ENCODE data around the gene PSMD14.

PSMD14 gene

GRCh38 chr2:161421686-161422085, 113.5 kb downstream of the PSMD14 start:
- DNase-seq = no peak

GRCh38 chr2:161422816-161423403, 114.7 kb downstream of the PSMD14 start:
- no peak for DNase-seq

GRCh38 chr2:161423421-161424393, 115.5 kb downstream of the PSMD14 start:
- no peak for DNase-seq

GRCh38 chr2:161424394-161424769, 116.2 kb downstream of the PSMD14 start:
- no peak for DNase-seq

DNA sequence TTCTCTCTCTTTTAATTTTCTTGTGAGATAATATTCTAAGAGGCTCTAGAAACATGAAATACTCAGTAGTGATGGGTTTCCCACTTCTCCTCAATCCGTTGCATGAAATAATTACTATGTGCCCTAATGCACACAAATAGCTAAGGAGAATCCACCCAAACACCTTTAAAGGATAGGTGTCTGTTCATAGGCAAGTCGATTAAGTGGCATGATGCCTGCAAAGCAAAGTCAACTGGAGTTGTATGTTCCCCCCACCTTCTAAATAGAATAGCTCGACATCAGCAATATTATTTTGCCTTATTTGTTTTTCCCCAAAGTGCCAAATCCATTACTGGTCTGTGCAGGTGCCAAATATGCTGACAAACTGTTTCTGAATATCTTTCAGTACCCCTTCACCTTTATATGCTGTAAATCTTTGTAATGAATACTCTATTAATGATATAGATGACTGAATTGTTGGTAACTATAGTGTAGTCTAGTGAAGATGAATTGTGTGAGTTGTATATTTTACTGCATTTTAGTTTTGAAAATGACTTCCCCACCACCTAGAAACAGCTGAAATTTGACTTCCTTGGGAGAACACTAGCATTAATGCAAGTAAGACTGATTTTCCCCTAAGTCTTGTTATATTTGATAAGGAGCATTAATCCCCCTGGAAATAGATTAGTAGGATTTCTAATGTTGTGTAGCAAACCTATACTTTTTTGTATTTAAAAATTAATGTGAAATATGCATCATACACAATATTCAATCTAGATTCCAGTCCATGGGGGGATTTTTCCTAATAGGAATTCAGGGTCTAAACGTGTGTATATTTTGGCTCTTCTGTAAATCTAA, 116.9 kb downstream of the PSMD14 start:
- no peak for DNase-seq

DNA sequence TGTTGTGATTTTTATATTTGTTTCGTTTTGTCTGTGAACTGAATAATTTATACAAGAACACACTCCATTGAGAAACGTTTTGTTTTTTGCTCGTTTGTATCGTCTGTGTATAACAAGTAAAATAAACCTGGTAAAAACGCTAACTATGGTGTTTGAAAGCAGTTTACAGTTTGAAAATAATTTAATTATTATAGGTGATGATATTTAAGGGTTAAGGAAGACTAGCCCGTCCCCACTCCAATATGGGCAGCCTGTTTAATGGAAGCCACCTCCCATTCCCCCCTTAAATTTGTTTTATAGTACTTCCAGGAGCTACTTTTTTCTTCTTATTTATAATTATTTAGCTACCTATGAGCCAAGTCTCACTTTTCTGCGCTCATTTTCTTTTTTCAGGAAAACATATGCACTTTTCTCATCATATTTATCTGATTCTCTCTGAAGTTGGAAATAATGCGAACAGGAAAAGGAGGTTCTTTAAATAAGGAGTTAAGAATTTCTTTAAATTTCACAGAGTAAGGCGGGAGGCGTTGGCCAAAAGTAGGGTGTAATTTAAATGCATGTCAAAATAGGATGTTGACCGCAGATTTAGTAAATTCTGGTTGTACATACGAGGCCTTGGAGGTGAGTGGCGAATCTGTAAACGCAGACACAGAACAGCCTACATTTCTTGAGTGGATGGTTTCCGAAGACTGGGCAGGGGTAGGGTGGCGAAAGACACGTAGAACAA, 117.7 kb downstream of the PSMD14 start:
- no peak for DNase-seq

GRCh38 chr2:161426455-161426921, 118.3 kb downstream of the PSMD14 start:
- DNase-seq = no peak

GRCh38 chr2:161426922-161427663, 118.9 kb downstream of the PSMD14 start:
- DNase-seq = no peak

DNA sequence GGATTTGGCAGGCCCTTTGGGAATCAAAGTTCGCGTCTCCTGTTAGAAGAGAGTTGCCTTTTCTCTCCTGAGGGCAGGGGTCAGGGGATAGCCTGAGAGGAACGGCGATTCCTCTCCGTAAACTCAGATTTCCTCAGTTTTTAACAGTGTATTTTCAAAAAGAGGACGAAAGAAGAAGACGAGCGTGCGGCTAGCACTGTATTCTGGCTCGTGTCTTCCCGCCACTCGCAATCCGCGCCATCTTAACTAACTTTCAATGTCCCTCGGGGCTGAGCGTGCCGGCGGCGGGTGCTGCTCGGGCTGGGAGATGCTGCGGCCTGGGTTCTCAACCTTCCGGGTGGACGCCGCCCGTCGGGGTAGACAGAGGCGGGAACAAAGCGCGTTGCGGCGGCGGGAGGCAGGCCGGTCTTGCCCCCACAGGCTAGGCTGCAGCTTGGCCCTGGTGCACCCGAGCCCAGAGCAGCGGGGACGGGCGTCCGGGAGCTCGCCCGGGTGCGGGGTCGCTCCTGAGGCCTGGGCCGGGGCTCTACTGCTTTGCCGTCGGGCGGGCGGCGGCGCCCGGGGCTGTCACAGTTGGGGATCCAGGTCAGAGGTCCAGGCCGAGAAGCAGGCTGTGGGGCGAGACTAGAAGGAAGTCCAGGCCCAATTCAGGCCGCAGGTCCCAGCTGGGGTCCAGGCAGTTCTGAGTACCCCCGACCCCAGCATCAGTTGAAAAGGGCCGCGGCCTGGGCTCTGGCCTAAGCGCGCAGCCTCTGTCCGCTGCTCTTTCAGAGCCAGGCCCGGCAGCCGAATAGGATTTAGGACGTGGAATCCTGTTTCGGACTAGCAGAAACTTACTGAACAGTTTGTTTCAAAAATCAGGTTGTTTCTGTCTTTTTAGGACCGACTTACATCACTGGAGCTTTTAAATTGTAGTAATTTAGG, 119.7 kb downstream of the PSMD14 start:
- DNase-seq = no peak

GRCh38 chr2:161430386-161430785, 122.2 kb downstream of the PSMD14 start:
- DNase-seq = no peak

DNA sequence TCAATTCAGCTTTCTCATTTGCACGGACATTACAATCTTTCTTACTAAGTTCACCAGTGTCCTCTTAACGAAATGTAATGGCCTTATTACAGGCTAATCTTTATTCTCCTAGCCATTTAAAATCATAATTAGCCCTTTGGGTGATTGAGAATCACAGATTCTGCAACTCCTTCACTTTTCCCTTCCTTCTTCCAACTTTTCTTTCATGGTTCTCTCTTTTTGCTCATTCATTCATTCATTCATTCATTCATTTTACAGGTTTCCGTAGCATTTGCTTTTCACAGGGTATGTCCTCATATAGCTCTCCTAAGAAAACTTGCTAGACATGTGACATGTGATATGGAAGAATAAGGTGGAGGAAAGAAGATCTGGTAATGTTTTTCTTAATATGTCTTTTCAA, 123.9 kb downstream of the PSMD14 start:
- DNase-seq = no peak

GRCh38 chr2:161434118-161434517, 125.9 kb downstream of the PSMD14 start:
- DNase-seq = no peak

DNA sequence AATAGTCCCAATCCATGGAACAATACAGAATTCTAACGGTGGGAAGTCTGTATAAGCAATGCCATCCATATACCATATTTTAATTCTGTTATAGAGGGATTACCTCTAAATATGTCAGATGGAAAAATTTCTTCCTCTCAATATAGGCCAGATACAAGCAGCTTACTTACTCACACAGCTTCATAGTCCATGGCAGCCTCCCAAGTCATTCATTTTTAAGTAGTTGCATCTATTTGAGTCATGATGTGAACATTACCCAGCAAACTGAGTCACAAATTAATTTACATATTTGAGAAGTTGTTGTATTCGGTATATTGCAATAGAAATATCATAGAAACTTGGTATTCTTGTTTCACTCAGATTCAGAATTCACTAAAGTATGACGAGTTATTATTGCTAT, 128.2 kb downstream of the PSMD14 start:
- DNase-seq = no peak

DNA sequence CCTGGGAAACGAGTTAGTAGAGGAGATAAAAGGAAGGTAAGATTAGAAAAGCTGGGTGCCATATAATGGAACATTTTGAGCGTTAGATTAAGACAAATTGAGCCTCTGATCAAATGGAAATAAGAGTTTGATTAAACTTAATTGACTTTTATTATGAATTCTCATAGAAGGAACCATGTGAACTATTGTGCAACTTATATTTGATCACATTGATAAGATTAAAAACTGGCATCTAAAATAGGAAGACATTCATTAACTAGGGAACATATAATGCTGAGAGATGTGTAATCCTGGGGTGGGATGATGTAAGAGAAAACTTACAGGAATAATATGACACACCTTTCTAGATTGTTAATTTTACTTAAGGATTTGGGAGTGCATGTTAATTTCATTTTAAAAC, 130.4 kb downstream of the PSMD14 start:
- no peak for DNase-seq

GRCh38 chr2:161445097-161445496, 136.9 kb downstream of the PSMD14 start:
- DNase-seq = no peak

- DNase-seq = no peak
These were observed 140.2 kb downstream of the PSMD14 start for GRCh38 chr2:161448431-161448830.
